ENCODE results near the gene PCDHGA12. TPM values are rescaled to one million over a fixed set of nuclear protein-coding genes. Genes with fewer than 3 reads are reported as not detected.

The PCDHGA12 gene
- total and polyA plus RNA-seq, 10 of the 15 experiments (the other 5 are each of a cell fraction or from before 2014, with no cell fraction given): 0.04 to 0.79 (median 0.36) TPM; not detected in 2

GRCh38 chr5:141441571-141442170 is 11.4 kb downstream of the PCDHGA12 start (continued):
- no peak for TF ChIP-seq USF1 (IDR thresholded peaks at IDR 0.05; ENCODE audit: borderline replicate concordance, extremely low read length, insufficient read depth, low read depth, low read length)
- no peak for TF ChIP-seq KLF5 (IDR thresholded peaks at IDR 0.05; ENCODE audit: partially characterized antibody)
- no peak for TF ChIP-seq SREBF1 (IDR thresholded peaks at IDR 0.05; ENCODE audit: low read length)
- TF ChIP-seq TBL1XR1 (IDR thresholded peaks at IDR 0.05; ENCODE audit: low read depth, low read length): no peak
- no peak for TF ChIP-seq PAX8 (IDR thresholded peaks at IDR 0.05)
- TF ChIP-seq RUNX3 (IDR thresholded peaks at IDR 0.05; ENCODE audit: low read length): no peak

- H3K4me3 ChIP-seq: no peak overlapping the region
- no peak for TF ChIP-seq ESRRA (IDR thresholded peaks at IDR 0.05; ENCODE audit: low read length)
- TF ChIP-seq EGR1 (IDR thresholded peaks at IDR 0.05; ENCODE audit: borderline replicate concordance in 1 of 2, low read depth in 2 of 2, low read length in 2 of 2): no peak
- TF ChIP-seq TARDBP (IDR thresholded peaks at IDR 0.05; ENCODE audit: borderline replicate concordance): no peak
- TF ChIP-seq NBN (IDR thresholded peaks at IDR 0.05): no peak
- no peak for TF ChIP-seq POLR2AphosphoS2 (IDR thresholded peaks at IDR 0.05; ENCODE audit: low read depth, low read length)
- no peak for TF ChIP-seq BRCA1 (IDR thresholded peaks at IDR 0.05; ENCODE audit: low read depth, low read length)
- no peak for TF ChIP-seq CHD4 (IDR thresholded peaks at IDR 0.05)
- TF ChIP-seq HDAC2 (IDR thresholded peaks at IDR 0.05): no peak
- no peak for TF ChIP-seq SRF (IDR thresholded peaks at IDR 0.05; ENCODE audit: low read depth in 2 of 2, low read length in 2 of 2)
- no peak for TF ChIP-seq POLR2AphosphoS5 (IDR thresholded peaks at IDR 0.05; ENCODE audit: low read length)
- TF ChIP-seq HSF1 (IDR thresholded peaks at IDR 0.05; ENCODE audit: low read depth, low read length): no peak
- TF ChIP-seq EED (IDR thresholded peaks at IDR 0.05; ENCODE audit: low read depth): no peak
- TF ChIP-seq RBBP5 (conservative IDR thresholded peaks at IDR 0.05): no peak
- no peak for TF ChIP-seq FOXK2 (IDR thresholded peaks at IDR 0.05)
- no peak for TF ChIP-seq CBFB (IDR thresholded peaks at IDR 0.05; ENCODE audit: low read depth)
- ChIA-PET RAD21 (ENCODE audit: unreplicated experiment) (interaction anchor here (3.5 kb wide), 1 partner anchor 11 kb away, joined by 17 read pairs; the partner anchor contains the start of gene PCDHGC3), CTCF (interaction anchor here (1.3 to 2.0 kb wide), 4 partner anchors 10 to 127 kb away, joined by 3 to 12 read pairs (median 4); partner anchors contain the start of gene PCDHGC3), POLR2A (no interaction called here), SMC1A (ENCODE audit: uncharacterized antibody, unreplicated experiment) (interaction anchor here (1.2 to 3.3 kb wide), 4 partner anchors 10 to 98 kb away, joined by 3 to 19 read pairs (median 3); partner anchors contain the start of genes PCDHGA11 and PCDHGC3)
- no peak for DNase-seq (ENCODE audit: low read depth, low spot score)
- H3K9me3 ChIP-seq (replicated peaks; ENCODE audit: control insufficient read depth, insufficient read depth, low read length): no peaks in the 10 kb centered on the region
- H2AFZ ChIP-seq (ENCODE audit: control insufficient read depth, low read depth, low read length): no peak overlapping the region
- no peaks in the 10 kb centered on the region for H3K4me1 ChIP-seq (ENCODE audit: control insufficient read depth, insufficient read depth, low read length)
- H3K79me2 ChIP-seq (ENCODE audit: control insufficient read depth, insufficient read depth, low read length): no peaks in the 10 kb centered on the region
- no peak overlapping the region for H3K4me2 ChIP-seq (ENCODE audit: control insufficient read depth, insufficient read depth)
- in situ Hi-C loops (cut with MboI): no loop called here
- H3K27ac ChIP-seq (ENCODE audit: control insufficient read depth, insufficient read depth): no peak overlapping the region
- no peaks in the 10 kb centered on the region for H4K20me1 ChIP-seq (ENCODE audit: control insufficient read depth, insufficient read depth)
- no peaks in the 10 kb centered on the region for H3K27me3 ChIP-seq (replicated peaks in 1 of 2; ENCODE audit: control insufficient read depth in 2 of 2, insufficient read depth in 2 of 2, low read length in 1 of 2)
- WGBS (ENCODE audit: insufficient coverage, insufficient replicate concordance, low lambda C conversion rate, missing lambda C conversion rate): 98% methylated on average over 3 of the region's 3 CpGs
- intact Hi-C loops (cut with micrococcal nuclease; ENCODE audit: unreplicated experiment): no loop called here
- BruUV-seq (replicated peaks): no TSS peak
- FAIRE-seq: no peak
- H3K9ac ChIP-seq (ENCODE audit: control insufficient read depth, insufficient read depth, low read length): no peak overlapping the region
- no peaks in the 10 kb centered on the region for H3K36me3 ChIP-seq (ENCODE audit: control insufficient read depth in 2 of 2, insufficient read depth in 2 of 2, low read length in 1 of 2)
- no peak for ATAC-seq
Observed at GRCh38 chr5:141465351-141465750, 35.0 kb downstream of the PCDHGA12 start.

Data from GM12878 (cell line).